EH (cell line): ENCODE results near the gene AP4E1.
"Not testable (repeated sequence)": the region's sequence is repeated elsewhere in the genome, so short reads cannot be mapped to it uniquely, and the experiment has no call there.

ENCODE experiments used
- DNase-seq: peaks from one replicate; pipeline ENCODE4 v3.0.0-alpha.2; 2015; ENCODE audit warnings: low read depth

AP4E1 gene

DNA sequence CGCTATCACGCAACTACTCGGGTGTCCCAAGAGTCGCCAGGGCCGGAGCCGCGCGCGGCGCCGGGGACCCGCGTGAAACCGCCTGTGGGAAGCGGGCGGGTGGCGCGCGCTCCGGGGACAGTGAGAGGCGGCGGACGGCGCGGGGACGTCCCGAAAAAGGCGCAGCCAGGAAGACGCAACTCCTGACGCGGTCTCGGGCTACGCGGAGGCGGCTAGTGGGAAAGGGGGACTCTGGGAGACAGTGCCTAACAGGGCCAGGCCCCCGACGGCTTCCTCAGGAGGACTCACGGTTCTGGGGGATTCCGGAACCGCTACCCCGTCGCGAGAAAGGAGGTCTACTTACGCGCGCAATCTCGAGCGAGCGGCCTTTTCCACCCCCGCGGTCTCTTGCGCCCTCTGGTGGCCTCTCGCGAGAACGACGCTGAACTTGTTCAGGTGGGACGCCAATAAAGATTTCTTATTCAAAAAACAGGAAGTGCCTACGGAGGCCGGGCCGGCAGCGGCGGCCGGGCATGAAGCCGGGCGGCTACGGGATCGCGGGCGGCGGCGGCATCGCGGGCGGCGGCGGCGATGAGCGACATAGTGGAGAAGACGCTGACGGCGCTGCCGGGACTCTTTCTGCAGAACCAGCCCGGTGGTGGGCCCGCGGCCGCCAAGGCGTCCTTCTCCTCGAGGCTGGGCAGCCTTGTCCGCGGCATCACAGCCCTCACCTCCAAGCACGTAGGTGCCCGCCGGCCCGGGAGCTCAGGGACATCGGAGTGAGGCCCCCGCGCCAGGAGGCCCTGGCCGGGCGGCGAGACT lies at the start of gene AP4E1:
Gene AP4E1 (plus strand): TSS at position 475 of the 801 bp plus-strand sequence. CDS start 96 bp downstream, at position 571.
- peak; percentile 89 for DNase-seq

DNA sequence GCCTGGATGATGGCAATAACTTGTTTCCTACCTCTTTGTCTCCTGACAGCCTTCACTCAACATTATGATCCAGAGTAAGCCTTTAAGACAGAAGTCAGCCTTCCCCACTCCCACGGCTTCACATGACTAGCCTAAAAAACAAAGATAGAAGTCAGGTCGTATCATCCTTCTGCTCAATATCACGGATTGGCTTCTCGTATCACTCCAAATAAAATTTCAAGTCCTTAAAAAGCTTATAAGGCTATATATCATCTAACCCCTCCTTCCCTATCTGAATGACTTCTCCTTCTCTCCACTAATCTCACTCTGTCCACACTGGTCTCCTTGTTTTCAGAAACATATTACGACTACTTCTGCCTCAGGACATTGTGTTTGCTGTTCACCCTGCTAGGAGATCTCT lies 47.7 kb upstream of the AP4E1 start:
- no peak for DNase-seq

DNA sequence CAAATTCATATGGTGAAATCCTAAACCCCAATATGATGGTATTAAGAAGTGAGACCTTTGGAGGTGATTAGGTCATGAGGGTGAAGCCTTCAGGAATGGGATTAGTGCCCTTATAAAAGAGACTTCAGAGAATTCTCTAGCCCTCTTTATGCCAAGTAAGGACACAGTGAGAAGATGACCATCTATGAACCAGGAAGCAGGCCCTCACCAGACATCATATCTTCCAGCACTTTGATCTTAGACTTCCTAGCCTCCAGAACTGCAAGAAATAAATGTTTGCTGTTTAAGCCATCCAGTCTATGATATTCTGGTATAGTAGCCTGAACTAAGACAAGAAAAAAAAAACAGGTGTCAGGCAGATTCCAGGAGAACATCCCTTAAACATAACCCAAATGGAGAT lies 45.9 kb upstream of the AP4E1 start:
- DNase-seq = no peak

DNA sequence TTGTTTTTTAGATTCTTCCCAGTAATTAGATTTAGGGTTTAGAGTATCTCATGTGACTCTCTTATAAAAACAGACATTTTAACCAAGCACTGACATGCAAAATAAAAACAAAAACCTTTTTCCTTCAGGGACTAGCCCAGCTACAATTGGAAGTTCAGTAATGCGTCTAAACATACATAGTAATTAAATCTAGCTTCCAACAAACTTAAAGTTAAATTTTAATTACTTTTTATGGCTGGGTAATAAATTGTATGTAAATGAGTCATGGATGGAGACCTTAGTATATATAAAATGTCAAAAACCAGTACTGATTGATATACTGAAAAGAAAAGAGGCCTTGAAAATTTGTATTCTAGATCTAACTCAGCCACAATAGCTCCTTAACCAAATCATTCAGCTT lies 43.6 kb upstream of the AP4E1 start:
- DNase-seq = no peak

DNA sequence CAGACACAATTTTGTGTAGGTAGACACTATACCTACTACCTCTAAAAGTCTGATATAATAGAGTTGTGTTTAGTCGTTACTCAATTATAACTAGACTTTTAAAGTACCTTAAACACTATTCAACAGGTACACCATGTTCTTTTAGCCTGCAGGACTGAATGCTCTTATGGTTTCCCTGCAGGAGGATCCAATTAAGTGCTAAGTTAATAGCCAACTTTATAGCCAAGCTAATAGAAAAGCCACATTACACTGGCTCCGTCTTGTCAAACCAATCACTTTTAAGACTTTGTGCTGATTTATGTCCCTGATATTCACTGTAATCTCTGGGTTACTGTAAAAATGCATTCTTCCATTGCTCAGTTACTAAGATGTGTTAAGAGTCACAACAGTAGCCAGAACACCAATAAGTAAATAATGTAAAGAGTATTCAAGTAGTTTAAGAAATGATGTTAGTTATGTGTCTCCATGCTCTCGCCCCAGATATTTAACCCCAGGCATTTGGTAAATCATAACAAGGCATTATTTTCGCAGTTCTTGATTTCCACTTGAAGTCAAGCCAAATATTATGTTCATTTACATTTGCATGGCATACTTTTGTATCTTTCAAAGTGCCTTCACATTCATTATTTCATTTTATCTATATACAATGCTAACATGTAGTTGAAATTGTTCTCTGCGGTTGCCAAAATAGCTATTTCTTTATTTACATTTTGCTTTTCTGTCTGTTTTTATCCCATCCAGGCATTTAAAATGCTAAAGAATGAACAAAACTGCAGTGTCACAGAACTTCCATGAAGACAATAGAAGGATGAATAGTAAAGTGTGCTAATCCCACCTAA lies 42.7 kb upstream of the AP4E1 start:
- no peak for DNase-seq

DNA sequence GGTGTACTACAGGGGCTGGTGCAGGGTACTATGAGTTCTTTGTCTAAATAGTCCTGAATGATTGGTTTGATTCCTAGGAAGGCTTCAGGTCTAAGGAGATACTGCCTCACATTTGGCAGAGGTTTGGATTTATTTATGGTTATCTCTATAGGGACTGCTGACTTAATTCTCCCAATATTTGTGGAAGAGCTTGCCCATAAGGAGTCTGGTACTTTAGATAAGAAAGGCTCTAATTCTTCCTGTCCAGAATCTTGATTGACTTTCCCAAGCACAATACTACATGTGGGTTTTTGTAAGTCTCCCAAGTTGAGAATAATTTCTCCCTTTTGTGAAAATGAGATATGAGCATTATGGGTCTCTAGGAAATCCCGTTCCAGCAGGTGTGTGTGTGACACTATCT lies 36.7 kb upstream of the AP4E1 start:
- DNase-seq = no peak

DNA sequence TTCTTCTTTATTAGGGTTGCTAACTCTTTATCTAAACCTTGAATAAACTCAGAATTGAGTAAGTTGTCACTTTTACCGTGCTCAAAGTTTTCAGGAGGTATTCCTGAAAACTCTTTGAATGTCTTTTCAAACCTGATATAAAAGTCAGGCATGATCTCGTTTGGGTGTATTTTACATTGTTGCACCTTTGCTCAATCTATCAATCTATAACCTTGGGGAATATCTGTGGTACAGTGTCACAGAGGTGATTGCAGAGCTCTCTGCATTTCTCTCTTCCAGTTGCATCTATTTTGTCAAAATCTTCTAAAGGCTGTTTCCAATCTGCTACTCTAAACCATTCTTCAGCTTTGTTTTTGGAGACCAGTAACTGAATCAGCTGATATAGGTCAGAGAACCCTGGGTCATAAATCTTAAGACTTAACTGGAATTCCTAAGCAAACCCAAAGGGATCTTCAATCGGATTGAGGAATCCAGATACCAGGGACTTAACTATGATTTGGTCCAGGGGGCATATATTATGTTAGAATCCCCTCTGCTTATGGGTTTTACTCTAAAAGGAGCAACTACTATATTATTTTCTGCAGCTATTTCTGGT lies 35.6 kb upstream of the AP4E1 start:
- DNase-seq = no peak

DNA sequence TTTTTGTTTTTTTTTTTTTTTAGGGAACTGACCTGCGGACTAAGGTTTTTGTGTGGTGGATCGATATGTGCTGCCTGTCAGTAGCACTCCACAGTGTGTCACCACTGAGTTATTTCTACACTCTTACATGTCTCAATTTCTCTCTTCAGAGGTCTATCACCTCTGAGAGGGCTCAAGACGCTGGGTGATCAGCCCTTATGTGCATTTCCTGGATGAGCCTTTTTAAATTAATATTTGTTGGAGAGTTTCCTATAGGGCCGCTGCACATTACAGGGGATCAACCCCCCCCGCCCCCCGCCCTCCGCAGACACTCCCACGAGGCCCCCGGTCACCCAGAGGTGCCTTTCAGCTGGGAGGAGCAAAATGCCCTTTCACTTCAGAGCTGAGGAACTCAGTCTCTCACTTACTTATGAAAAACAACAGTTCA lies 34.5 kb upstream of the AP4E1 start:
- DNase-seq = no peak

DNA sequence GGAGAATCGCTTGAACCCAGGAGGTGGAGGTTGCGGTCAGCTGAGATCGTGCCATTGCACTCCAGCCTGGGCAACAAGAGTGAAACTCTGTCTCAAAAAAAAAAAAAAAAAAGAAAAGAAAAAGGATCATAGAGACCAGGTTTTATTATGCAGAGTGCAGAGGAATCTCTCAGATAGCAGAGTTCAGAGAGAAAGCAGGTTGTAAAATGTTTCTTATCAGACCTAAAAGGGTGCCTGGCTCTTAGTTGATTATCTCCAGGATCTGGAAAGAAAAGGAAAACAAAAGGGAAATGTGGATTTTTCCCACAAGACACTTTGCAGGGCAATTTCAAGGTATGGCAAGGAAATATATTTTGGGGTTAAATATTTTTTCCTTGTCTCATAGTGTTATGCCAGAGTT lies 33.2 kb upstream of the AP4E1 start:
- DNase-seq = not testable (repeated sequence)

DNA sequence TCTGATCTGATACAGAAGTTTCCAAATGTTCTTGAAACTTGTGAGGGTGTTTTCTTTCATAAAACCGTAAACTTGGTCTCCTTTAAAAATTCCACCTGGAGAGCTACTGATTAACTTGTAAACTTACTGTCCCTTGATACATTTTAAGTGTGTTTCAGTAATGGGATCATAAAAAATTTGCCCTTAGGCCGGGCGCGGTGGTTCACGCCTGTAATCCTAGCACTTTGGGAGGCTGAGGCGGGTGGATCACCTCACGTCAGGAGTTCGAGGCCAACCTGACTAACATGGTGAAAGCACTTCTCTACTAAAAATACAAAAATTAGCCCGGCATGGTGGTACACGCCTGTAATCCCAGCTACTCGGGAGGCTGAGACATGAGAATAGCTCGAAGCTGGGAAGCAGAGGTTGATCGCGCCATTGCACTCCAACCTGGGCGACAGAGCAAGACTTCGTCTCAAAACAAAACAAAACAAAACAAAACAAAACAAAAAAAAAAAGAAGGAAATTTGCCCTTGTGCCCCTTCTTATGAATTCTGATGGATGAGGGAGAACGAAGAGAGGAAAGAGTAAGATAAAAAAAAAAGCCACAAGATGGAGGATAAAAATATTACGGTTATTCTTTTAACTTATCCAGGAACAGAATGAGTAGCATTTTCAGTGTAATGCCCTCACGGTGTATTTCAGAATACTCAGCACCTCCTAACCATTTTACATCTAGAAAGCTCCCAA lies 32.1 kb upstream of the AP4E1 start:
- no peak for DNase-seq

DNA sequence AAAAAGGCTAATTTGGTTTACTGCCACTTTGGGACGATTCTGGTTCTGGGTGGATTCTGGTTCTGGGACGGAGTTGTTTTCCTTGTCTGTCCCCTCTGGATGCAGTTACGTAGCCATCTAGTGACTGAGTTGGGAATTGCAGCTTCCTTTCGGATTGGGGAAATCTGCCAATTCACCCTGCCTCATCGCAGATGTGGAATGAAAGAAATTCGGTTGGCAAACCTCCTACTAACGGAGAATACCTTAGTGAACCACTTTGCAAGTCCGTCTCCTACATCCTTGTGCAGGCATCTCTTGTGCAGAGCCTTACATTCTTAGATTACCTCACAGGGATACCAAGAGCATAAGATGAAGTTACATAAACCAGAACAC lies 31.5 kb upstream of the AP4E1 start:
- DNase-seq = peak; percentile 92

DNA sequence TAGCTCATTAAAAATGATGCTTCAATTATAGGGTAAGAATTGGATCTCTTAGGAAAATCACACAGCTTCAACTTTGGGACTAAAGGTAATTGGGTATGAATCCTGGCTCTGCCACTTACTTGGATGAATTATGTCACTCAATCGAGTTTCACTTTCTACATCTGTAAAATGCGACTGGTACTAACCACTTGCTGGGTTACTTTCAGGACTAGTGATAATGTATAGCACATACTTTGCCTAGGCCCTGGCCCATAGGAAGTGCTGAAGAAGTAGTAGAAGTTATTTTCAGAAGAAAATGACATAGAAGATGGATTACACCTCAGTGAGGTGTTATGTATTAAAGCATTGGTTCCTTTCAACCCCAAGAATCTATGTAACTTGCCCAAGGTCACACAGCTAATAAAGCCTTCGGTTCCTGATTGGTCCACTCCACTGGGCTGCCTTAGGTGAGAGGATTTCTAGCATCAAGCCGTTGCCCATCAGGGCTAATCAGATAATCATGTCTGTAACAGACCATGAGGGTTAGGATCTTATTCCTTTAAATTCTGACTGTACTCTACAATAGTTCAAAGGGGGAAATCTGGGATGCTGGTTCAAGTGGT lies 29.4 kb upstream of the AP4E1 start:
- DNase-seq = no peak

DNA sequence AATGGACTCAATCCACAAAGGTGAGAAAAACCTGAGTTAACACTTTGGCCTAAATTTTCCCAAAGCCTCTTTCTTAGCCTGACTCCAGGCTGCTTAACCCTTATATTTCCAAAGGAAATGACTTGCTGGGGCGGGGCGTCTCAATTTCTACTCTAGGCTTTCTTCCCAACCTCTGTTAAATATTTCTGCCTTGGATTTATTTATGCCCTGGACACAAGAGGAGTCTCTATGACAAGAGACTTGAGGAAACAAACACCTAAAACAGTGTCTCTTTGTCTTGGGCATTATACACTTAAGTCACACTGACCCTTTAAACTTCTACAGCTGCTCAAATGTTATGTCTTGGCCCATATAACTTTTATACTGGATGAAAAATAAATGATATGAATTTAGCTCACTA lies 28.3 kb upstream of the AP4E1 start:
- DNase-seq = no peak

DNA sequence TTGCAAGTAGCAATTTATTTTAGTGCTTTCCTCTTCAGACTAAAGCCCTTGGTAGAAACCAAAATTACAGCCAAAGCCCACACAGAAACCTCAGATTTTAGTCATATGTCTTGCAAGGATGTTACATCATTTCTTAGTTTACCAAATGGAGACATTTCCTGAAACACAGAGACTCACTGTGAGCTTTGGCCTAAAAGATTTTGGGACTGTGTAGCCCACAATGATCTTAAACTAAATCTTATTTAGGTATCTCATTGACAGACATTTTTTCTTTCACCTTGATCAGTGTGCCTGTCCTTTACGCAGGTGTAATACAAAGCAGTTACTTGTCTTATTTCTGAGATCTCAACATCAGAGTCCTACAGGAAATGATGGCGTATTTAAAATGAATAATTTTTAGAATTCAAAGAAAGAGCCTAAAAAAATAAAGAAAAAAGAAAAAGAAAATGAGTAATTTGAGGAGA lies 27.8 kb upstream of the AP4E1 start:
- DNase-seq = peak; percentile 84

DNA sequence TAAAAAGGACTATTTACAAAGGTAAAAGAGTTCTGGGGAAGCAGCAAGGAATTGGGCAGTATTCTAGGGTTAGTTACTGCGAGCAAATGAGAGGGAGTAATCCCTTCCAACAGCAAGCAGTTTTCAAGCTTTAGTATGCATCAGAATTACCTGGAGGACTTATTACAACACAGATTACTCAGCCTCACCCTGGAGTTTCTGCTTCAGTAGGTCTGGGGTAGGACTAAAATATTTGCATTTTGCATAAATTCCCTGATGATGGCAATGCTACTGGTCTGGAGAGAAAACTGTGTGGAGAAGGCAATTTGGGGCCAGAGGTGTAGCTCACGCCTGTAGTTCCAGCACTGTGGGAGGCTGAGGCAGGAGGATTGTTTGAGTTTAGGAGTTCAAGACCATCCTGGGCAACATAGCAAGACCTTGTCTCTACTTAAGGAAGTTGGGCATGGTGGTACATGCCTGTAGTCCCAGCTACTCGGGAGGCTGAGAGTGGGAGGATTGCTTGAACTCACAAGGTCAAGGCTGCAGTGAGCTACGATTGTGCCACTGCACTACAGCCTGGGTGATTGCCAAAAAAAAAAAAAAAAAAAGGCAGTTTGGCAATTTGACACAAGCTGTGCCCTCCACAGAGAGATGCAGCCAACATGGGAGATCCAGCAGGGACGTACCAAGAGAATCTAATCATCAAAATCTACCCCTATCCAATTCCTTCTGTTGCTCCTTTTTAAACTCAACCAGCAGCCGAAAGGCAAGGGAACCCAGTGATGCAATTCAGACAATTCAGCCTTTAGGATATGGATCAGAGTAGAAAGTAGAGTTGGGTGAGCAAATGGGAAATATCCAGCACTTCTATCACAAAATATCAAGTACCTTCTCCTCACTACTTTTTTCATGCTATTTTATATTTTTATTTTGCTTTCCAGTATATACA lies 27.1 kb upstream of the AP4E1 start:
- no peak for DNase-seq

DNA sequence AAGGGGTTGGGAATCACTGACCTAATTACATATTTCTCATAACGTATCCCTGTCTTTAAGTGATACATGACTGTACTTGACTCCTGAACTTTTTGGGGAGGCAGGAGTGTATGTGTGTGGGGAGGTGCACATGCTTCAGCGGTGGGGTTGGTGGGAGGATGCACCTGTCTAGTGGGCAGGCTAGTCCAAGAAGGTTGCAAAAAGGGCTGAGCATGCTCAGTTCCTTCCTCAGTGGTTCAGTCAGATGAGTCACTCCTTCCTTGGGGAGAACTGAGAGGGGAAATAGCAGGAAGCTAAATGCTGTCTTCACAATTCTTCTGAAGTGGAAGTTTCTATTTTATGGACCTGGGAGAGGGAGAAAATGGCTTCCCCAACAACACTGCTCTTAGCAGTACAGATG lies 24.6 kb upstream of the AP4E1 start:
- DNase-seq = peak; percentile 77

DNA sequence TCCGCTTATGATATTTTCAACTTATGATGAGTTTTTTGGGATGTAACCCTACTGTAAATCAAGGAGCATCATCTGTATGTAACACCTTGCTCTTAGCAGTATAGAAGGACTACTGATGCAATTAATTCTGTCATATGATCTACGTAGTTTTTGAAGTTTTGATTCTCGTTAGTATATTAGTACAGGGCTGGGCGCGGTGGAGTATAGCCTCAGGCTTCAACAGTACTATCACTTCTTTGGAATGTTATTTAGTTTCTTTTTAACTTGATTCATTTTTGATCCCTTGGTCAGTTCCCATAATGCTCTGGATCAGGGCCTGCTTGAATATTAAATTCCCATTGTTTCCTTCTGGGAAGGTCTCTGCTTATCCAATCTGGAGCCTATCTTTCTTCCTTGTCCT lies 23.9 kb upstream of the AP4E1 start:
- DNase-seq = peak; percentile 90

DNA sequence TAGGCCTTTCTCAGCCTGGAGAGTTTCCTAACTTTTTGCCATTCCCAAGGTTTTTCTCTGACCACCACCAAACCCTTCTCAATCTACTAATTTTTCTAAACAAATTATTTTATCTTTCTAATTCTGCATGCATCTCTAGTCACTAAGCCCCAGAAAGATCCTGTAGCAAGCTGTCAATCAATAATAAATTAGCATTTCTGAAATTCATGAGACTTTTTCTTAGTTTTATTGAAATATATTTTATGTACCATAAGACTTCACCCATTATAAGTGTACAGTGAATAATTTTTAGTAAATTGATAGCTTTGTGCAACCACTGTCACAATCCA lies 22.4 kb upstream of the AP4E1 start:
- no peak for DNase-seq

DNA sequence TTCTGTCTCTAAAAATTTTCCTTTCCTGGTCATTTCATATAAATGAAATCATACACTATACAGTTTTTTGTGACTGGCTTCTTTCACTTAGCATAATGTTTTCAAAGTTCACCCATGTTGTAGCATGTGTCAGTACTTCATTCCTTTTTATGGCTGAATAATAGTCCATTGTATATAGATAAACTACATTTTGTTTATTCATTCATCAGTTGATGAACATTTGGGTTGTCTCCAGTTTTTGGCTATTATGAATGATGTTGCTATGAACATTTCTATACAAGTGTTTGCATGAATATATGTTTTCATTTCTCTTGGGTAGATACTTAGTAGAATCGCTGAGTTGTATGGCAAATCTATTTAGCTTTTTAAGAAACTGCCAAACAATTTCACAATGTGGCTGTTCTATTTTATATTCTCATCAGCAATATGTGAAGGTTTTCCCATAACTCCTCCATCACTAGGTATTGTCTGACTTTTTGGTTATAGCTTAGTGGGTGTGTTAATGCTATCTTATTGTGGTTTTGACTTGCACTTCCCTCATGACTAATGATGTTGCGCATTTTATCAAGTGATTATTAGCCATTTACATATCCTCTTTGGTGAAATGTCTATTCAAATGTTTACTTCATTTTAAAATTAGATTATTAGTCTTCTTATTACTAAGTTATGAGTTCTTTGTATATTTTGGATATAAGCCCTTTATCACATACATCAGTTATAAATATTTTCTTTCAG lies 21.7 kb upstream of the AP4E1 start:
- no peak for DNase-seq

DNA sequence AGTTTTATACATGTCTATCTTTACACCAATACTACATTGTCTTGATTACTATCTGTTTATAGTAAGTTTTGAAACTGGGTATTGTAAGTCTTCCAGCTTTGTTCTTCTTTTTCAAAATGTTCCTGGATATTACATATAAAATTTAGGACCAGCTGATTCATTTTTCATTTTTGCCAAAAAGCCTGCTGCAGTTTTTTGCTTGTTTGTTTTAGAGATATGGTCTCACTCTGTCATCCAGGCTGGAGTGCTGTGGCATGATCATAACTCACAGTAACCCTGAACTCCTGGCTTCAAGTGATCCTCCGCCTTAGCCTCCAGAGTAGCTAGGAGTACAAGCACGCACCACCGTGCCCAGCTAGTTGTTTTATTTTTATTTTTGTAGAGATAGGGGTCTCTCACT lies 20.4 kb upstream of the AP4E1 start:
- no peak for DNase-seq
